T-cell (primary cell): Measurements from ENCODE around the gene SCARB1. TPM values are rescaled to one million over a fixed set of nuclear protein-coding genes. Genes with fewer than 3 reads are reported as not detected.

ENCODE experiments used
- ATAC-seq, 4 experiments: fragments of 200-7000 bp in 3 of 4; fragments of 150-1000 bp in 1 of 4; cut with Tn5 transposase; replicated peaks in 1 of 4; 1 replicate in 3 of 4; 2 replicates in 1 of 4; pipeline ENCODE4 v1.10.0; 2021; ENCODE audit warnings: moderate library complexity in 3 of 4, mild to moderate bottlenecking in 2 of 4, moderate number of reproducible peaks in 1 of 4
- CTCF ChIA-PET, 2 donors: fragments of 300-600 bp; sonication (Branson Sonifier 250); formaldehyde crosslinking; loops; one replicate each; lab custom pipeline; 2022; ENCODE audit warnings: antibody characterized with exemption in 2 of 2; lab: Charles Lee
- POLR2A ChIA-PET, 2 donors: fragments of 300-600 bp; sonication (Branson Sonifier 250); formaldehyde crosslinking; loops; one replicate each; lab custom pipeline; 2022; ENCODE audit warnings: antibody characterized with exemption in 2 of 2; lab: Charles Lee
- DNase-seq, 35 experiments: peaks; one replicate each; pipeline versions ENCODE4 v3.0.0 to v3.0.0-alpha.2; 2013 to 2023
- H3K27ac ChIP-seq: one replicate; pipeline ENCODE4 v1.5.1; 2013; ENCODE audit warnings: low read length
- H3K27me3 ChIP-seq, 2 experiments: replicated peaks in 1 of 2; 1 replicate in 1 of 2; 2 replicates in 1 of 2; pipeline versions ENCODE4 v1.6.1 to v1.7.0; 2013; ENCODE audit warnings: low read length in 1 of 2, mixed read lengths in 1 of 2; ENCODE audit not compliant: control insufficient read depth in 2 of 2, insufficient read depth in 2 of 2; ENCODE audit errors: extremely low read depth in 1 of 2
- H3K36me3 ChIP-seq, 2 donors: 1 replicate in 1 of 2; 2 replicates in 1 of 2; pipeline versions ENCODE4 v1.6.1 to v1.7.0; 2013; ENCODE audit warnings: low read length in 1 of 2; ENCODE audit not compliant: control insufficient read depth in 2 of 2, insufficient read depth in 1 of 2; ENCODE audit errors: extremely low read depth in 1 of 2
- H3K4me1 ChIP-seq, 2 experiments: 1 replicate in 1 of 2; 2 replicates in 1 of 2; pipeline versions ENCODE4 v1.6.1 to v1.7.0; 2013; ENCODE audit warnings: low read length in 2 of 2, mixed read lengths in 1 of 2; ENCODE audit not compliant: insufficient read depth in 2 of 2, control insufficient read depth in 1 of 2; ENCODE audit errors: extremely low read depth in 1 of 2
- H3K4me3 ChIP-seq, 2 donors: 1 replicate in 1 of 2; 2 replicates in 1 of 2; pipeline versions ENCODE4 v1.5.1 to v1.7.0; 2013; ENCODE audit warnings: mild to moderate bottlenecking in 2 of 2, low read length in 1 of 2, moderate library complexity in 1 of 2; ENCODE audit not compliant: control insufficient read depth in 1 of 2; ENCODE audit errors: extremely low read depth in 1 of 2
- H3K9me3 ChIP-seq: 2 replicates; pipeline ENCODE4 v1.7.0; 2013
- H3K27ac Mint-ChIP-seq, 2 donors: one replicate each; pipeline ENCODE4 v1.8.0; 2020 to 2021; ENCODE audit warnings: mild to moderate bottlenecking in 2 of 2, mixed read lengths in 2 of 2
- H3K27me3 Mint-ChIP-seq, 2 donors: one replicate each; pipeline ENCODE4 v1.8.0; 2021 to 2022; ENCODE audit warnings: mixed read lengths in 2 of 2
- H3K36me3 Mint-ChIP-seq: one replicate; pipeline ENCODE4 v1.8.0; 2021; ENCODE audit warnings: mixed read lengths
- H3K4me1 Mint-ChIP-seq, 3 donors: one replicate each; pipeline ENCODE4 v1.8.0; 2020 to 2022; ENCODE audit warnings: mixed read lengths in 3 of 3, mild to moderate bottlenecking in 1 of 3
- H3K4me3 Mint-ChIP-seq, 3 donors: one replicate each; pipeline ENCODE4 v1.8.0; 2020 to 2022; ENCODE audit warnings: mild to moderate bottlenecking in 3 of 3, mixed read lengths in 3 of 3, moderate library complexity in 3 of 3
- H3K9me3 Mint-ChIP-seq, 3 donors: one replicate each; pipeline ENCODE4 v1.8.0; 2020 to 2022; ENCODE audit warnings: mixed read lengths in 3 of 3
- WGBS: methylation state at CpG from one replicate; pipeline ENCODE4 v1.1.5; 2013; ENCODE audit warnings: missing lambda C conversion rate; ENCODE audit not compliant: insufficient coverage; 5-methylcytosine and 5-hydroxymethylcytosine counted together
- total RNA-seq, 35 experiments: library from RNA in 6 of 35; stranded (reverse) in 6 of 35; fragments of 120-200 nt in 1 of 35; gene quantifications; one replicate each; pipeline versions ENCODE4 v1.2.1 to v1.2.4 and lab custom pipeline; 2013 to 2026

Gene SCARB1
- total RNA-seq, 5 donors from 2014 or later (not counting 1 experiment from before 2014, with no cell fraction given): 3.1 to 5.6 (median 4.5) TPM

GRCh38 chr12:124844411-124845397 is 19.0 kb downstream of the SCARB1 start:
- ATAC-seq: no peak
- Histone ChIP-seq H3K36me3 (no peaks in the 10 kb centered on the region), H3K9me3 (no peaks in the 10 kb centered on the region), H3K27ac (no peak overlapping the region), H3K4me3 (no peak overlapping the region), H3K27me3 (no peaks in the 10 kb centered on the region), H3K4me1 (no peaks in the 10 kb centered on the region)
- WGBS: 93% methylated on average over 26 of the region's 37 CpGs
- POLR2A ChIA-PET: no interaction called here
- no peak for DNase-seq
- CTCF ChIA-PET: interaction anchor here in 1 of 2 donors (0.6 kb wide), 1 partner anchor 315 kb away, joined by 3 read pairs; no protein-coding TSS in a partner anchor
- Mint-ChIP-seq H3K4me1 (no peaks in the 10 kb centered on the region), H3K27ac (no peak overlapping the region), H3K4me3 (no peak overlapping the region), H3K9me3 (no peaks in the 10 kb centered on the region), H3K36me3 (no peaks in the 10 kb centered on the region), H3K27me3 (no peaks in the 10 kb centered on the region)

- no peaks in the 10 kb centered on the region for H3K4me1 Mint-ChIP-seq
- WGBS: 85% methylated on average over 14 of the region's 16 CpGs
Measured at GRCh38 chr12:124842800-124843510, 20.7 kb downstream of the SCARB1 start.

GRCh38 chr12:124842073-124842749 is 21.5 kb downstream of the SCARB1 start:
- no peaks in the 10 kb centered on the region for H3K36me3 Mint-ChIP-seq
- 90% methylated on average over 13 of the region's 14 CpGs for WGBS
- DNase-seq: no peak
- ChIA-PET CTCF (interaction anchor here in 1 of 2 donors (0.6 kb wide), 1 partner anchor 81 kb away, joined by 3 read pairs; no protein-coding TSS in a partner anchor), POLR2A (no interaction called here)
- H3K9me3 Mint-ChIP-seq: no peaks in the 10 kb centered on the region
- Histone ChIP-seq H3K36me3 (no peaks in the 10 kb centered on the region), H3K27ac (no peak overlapping the region), H3K27me3 (no peaks in the 10 kb centered on the region), H3K9me3 (no peaks in the 10 kb centered on the region), H3K4me3 (no peak overlapping the region), H3K4me1 (no peaks in the 10 kb centered on the region)
- H3K27ac Mint-ChIP-seq: no peak overlapping the region
- no peaks in the 10 kb centered on the region for H3K27me3 Mint-ChIP-seq
- H3K4me1 Mint-ChIP-seq: no peaks in the 10 kb centered on the region
- H3K4me3 Mint-ChIP-seq: no peak overlapping the region
- ATAC-seq: no peak

More at GRCh38 chr12:124842800-124843510, 20.7 kb downstream of the SCARB1 start:
- DNase-seq (no peak), ATAC-seq (no peak)
- no peak overlapping the region for H3K4me3 ChIP-seq
- H3K27ac Mint-ChIP-seq: no peak overlapping the region
- H3K9me3 Mint-ChIP-seq: no peaks in the 10 kb centered on the region
- no peaks in the 10 kb centered on the region for H3K36me3 Mint-ChIP-seq
- no peaks in the 10 kb centered on the region for H3K36me3 ChIP-seq
- H3K4me1 ChIP-seq: no peaks in the 10 kb centered on the region
- H3K9me3 ChIP-seq: no peaks in the 10 kb centered on the region
- no peak overlapping the region for H3K27ac ChIP-seq
- ChIA-PET CTCF (no interaction called here), POLR2A (no interaction called here)
- H3K27me3 Mint-ChIP-seq: no peaks in the 10 kb centered on the region
- no peak overlapping the region for H3K4me3 Mint-ChIP-seq
- H3K27me3 ChIP-seq: no peaks in the 10 kb centered on the region

- 93% methylated on average over 7 of the region's 7 CpGs for whole genome bisulfite sequencing
- Histone ChIP-seq H3K4me3 (no peak overlapping the region), H3K27me3 (no peaks in the 10 kb centered on the region), H3K9me3 (no peaks in the 10 kb centered on the region), H3K27ac (no peak overlapping the region), H3K36me3 (no peaks in the 10 kb centered on the region), H3K4me1 (no peaks in the 10 kb centered on the region)
- CTCF ChIA-PET: interaction anchor here in 1 of 2 donors (0.6 kb wide), 2 partner anchors 14 to 80 kb away, joined by 3 to 4 read pairs; no protein-coding TSS in a partner anchor
- DNase-seq: no peak
- POLR2A ChIA-PET: no interaction called here
- no peak overlapping the region for H3K4me3 Mint-ChIP-seq
- no peaks in the 10 kb centered on the region for H3K36me3 Mint-ChIP-seq
- H3K9me3 Mint-ChIP-seq: no peaks in the 10 kb centered on the region
- H3K27ac Mint-ChIP-seq: no peak overlapping the region
- no peaks in the 10 kb centered on the region for H3K27me3 Mint-ChIP-seq
- H3K4me1 Mint-ChIP-seq: no peaks in the 10 kb centered on the region
- no peak for ATAC-seq
Measured at GRCh38 chr12:124841558-124841945, 22.1 kb downstream of the SCARB1 start.

GRCh38 chr12:124837958-124838803 is 25.5 kb downstream of the SCARB1 start:
- Histone ChIP-seq H3K27me3 (no peaks in the 10 kb centered on the region), H3K36me3 (no peaks in the 10 kb centered on the region), H3K9me3 (no peaks in the 10 kb centered on the region), H3K4me3 (no peak overlapping the region), H3K27ac (no peak overlapping the region), H3K4me1 (no peaks in the 10 kb centered on the region)
- Mint-ChIP-seq H3K4me1 (no peaks in the 10 kb centered on the region), H3K27ac (no peak overlapping the region), H3K4me3 (no peak overlapping the region), H3K9me3 (no peaks in the 10 kb centered on the region), H3K27me3 (no peaks in the 10 kb centered on the region), H3K36me3 (no peaks in the 10 kb centered on the region)
- ChIA-PET POLR2A (no interaction called here), CTCF (interaction anchor here in 1 of 2 donors (0.7 kb wide), 1 partner anchor 54 kb away, joined by 13 read pairs; no protein-coding TSS in a partner anchor)
- no peak for DNase-seq
- no peak for ATAC-seq
- WGBS: 97% methylated on average over 7 of the region's 16 CpGs
